Activated CD4-positive, alpha-beta T cell treated with anti-CD3 and anti-CD28 coated beads, Interleukin-2, Interleukin-4, amounts not matched to agents 100 ng/mL and 50 ng/mL, durations not matched to agents 16 hours and 8 hours (primary cell): ENCODE data around the gene IKZF5.

Experiments
- DNase-seq: peaks from one replicate; pipeline ENCODE4 v3.0.0-alpha.2; 2020; ENCODE audit warnings: low spot score

IKZF5 gene

GRCh38 chr10:123016228-123016627, 7.6 kb upstream of the IKZF5 start:
- no peak for DNase-seq

GRCh38 chr10:123014772-123015171, 6.2 kb upstream of the IKZF5 start:
- DNase-seq, result no peak

- no peak for DNase-seq
Measured at GRCh38 chr10:123013456-123014419, 5.1 kb upstream of the IKZF5 start.

GRCh38 chr10:123011987-123012386, 3.4 kb upstream of the IKZF5 start:
- no peak for DNase-seq

- peak; percentile 9 for DNase-seq
Measured at GRCh38 chr10:123009105-123009820, 668 bp upstream of the IKZF5 start.

- DNase-seq, result peak; percentile 58
Measured at GRCh38 chr10:123007558-123008354, 839 bp downstream of the IKZF5 start.

GRCh38 chr10:123004298-123004697, 4.3 kb downstream of the IKZF5 start:
- no peak for DNase-seq

GRCh38 chr10:123001370-123001769, 7.2 kb downstream of the IKZF5 start:
- DNase-seq, result no peak

- DNase-seq, result no peak
Measured at GRCh38 chr10:123000155-123000554, 8.4 kb downstream of the IKZF5 start.

- DNase-seq, result no peak
Measured at GRCh38 chr10:122999347-122999746, 9.2 kb downstream of the IKZF5 start.

GRCh38 chr10:122998934-122999333, 9.7 kb downstream of the IKZF5 start:
- no peak for DNase-seq

- DNase-seq, result no peak
Measured at GRCh38 chr10:122998360-122998917, 10.2 kb downstream of the IKZF5 start.

- no peak for DNase-seq
Measured at GRCh38 chr10:122997864-122998263, 10.7 kb downstream of the IKZF5 start.

GRCh38 chr10:122995936-122996335, 12.7 kb downstream of the IKZF5 start:
- no peak for DNase-seq

GRCh38 chr10:122993797-122994336, 14.7 kb downstream of the IKZF5 start:
- no peak for DNase-seq

GRCh38 chr10:122992031-122992585, 16.5 kb downstream of the IKZF5 start:
- DNase-seq, result no peak

GRCh38 chr10:122990278-122990677, 18.3 kb downstream of the IKZF5 start:
- DNase-seq, result no peak

GRCh38 chr10:122988501-122988900, 20.1 kb downstream of the IKZF5 start:
- no peak for DNase-seq

GRCh38 chr10:122986335-122986734, 22.3 kb downstream of the IKZF5 start:
- DNase-seq, result no peak

- no peak for DNase-seq
Measured at GRCh38 chr10:122984708-122985107, 23.9 kb downstream of the IKZF5 start.

GRCh38 chr10:122983898-122984297, 24.7 kb downstream of the IKZF5 start:
- no peak for DNase-seq
